NCI-H446 (cell line): ENCODE results near the gene TBC1D21.
A peak's percentile ranks its signal among the peaks of the same experiment; 100 is the strongest.

Experiments
- DNase-seq, 2 experiments: peaks; one replicate each; lab custom pipeline; 2025; lab: John Stamatoyannopoulos, UW

The TBC1D21 gene

GRCh38 chr15:73873456-73873855 lies at the start of gene TBC1D21:
TBC1D21 (plus strand) TSS chr15:73873564; CDS start chr15:73873710, 146 bp downstream.
- no peak for DNase-seq

- no peak for DNase-seq
These were observed 46.6 kb upstream of the TBC1D21 start for GRCh38 chr15:73826711-73827251.

- no peak for DNase-seq
These were observed 43.8 kb upstream of the TBC1D21 start for GRCh38 chr15:73829523-73829922.

- no peak for DNase-seq
These were observed 40.7 kb upstream of the TBC1D21 start for GRCh38 chr15:73832657-73833056.

- DNase-seq, result no peak
These were observed 36.5 kb upstream of the TBC1D21 start for GRCh38 chr15:73836845-73837244.

- peak; percentile 9 to 56 for DNase-seq
These were observed 34.4 kb upstream of the TBC1D21 start for GRCh38 chr15:73838831-73839426.

GRCh38 chr15:73839699-73840377 lies 33.5 kb upstream of the TBC1D21 start:
- DNase-seq, result no peak

- no peak for DNase-seq
These were observed 32.6 kb upstream of the TBC1D21 start for GRCh38 chr15:73840771-73841170.

GRCh38 chr15:73841756-73842725 lies 31.3 kb upstream of the TBC1D21 start:
- DNase-seq, result no peak

- DNase-seq, result no peak
These were observed 29.6 kb upstream of the TBC1D21 start for GRCh38 chr15:73843787-73844186.

- DNase-seq, result no peak
These were observed 29.0 kb upstream of the TBC1D21 start for GRCh38 chr15:73844356-73844755.

- DNase-seq, result no peak
These were observed 27.9 kb upstream of the TBC1D21 start for GRCh38 chr15:73845507-73845906.

- no peak for DNase-seq
These were observed 27.5 kb upstream of the TBC1D21 start for GRCh38 chr15:73845907-73846306.

GRCh38 chr15:73849641-73850040 lies 23.7 kb upstream of the TBC1D21 start:
- DNase-seq, result peak; percentile 10 to 52

GRCh38 chr15:73850228-73850627 lies 23.1 kb upstream of the TBC1D21 start:
- DNase-seq, result no peak

- no peak for DNase-seq
These were observed 21.7 kb upstream of the TBC1D21 start for GRCh38 chr15:73851689-73852088.

- no peak for DNase-seq
These were observed 20.9 kb upstream of the TBC1D21 start for GRCh38 chr15:73852507-73852906.

- DNase-seq, result no peak
These were observed 19.1 kb upstream of the TBC1D21 start for GRCh38 chr15:73854265-73854664.

- peak; percentile 62 to 83 for DNase-seq
These were observed 16.7 kb upstream of the TBC1D21 start for GRCh38 chr15:73856458-73857192.

- no peak for DNase-seq
These were observed 16.0 kb upstream of the TBC1D21 start for GRCh38 chr15:73857193-73857920.

GRCh38 chr15:73858062-73858461 lies 15.3 kb upstream of the TBC1D21 start:
- no peak for DNase-seq
